Neural crest cell (in vitro differentiated cells): ENCODE measurements around the gene CERS6. TPM values are rescaled to one million over a fixed set of nuclear protein-coding genes. Genes with fewer than 3 reads are reported as not detected.

ENCODE experiments used
- DNase-seq: peaks from one replicate; pipeline ENCODE4 v3.0.0; 2021; ENCODE audit warnings: low read depth, mixed read lengths, low spot score
- H3K27ac Mint-ChIP-seq: one replicate; pipeline ENCODE4 v1.8.0; 2021; ENCODE audit warnings: mild to moderate bottlenecking, mixed read lengths; ENCODE audit not compliant: unreplicated experiment
- H3K27me3 Mint-ChIP-seq: 2 replicates; pipeline ENCODE4 v1.8.0; 2021; ENCODE audit warnings: low read depth, mild to moderate bottlenecking, mixed read lengths
- H3K36me3 Mint-ChIP-seq: 2 replicates; pipeline ENCODE4 v1.8.0; 2021; ENCODE audit warnings: low read depth, mild to moderate bottlenecking, mixed read lengths
- H3K4me1 Mint-ChIP-seq: 2 replicates; pipeline ENCODE4 v1.8.0; 2021; ENCODE audit warnings: mixed read lengths
- H3K4me3 Mint-ChIP-seq: one replicate; pipeline ENCODE4 v1.8.0; 2021; ENCODE audit warnings: mild to moderate bottlenecking, mixed read lengths
- H3K9me3 Mint-ChIP-seq: 2 replicates; pipeline ENCODE4 v1.8.0; 2021; ENCODE audit warnings: mixed read lengths
- total RNA-seq: library from RNA; stranded (reverse); gene quantifications from 2 replicates; pipeline ENCODE4 v1.2.1, GENCODE V29; 2021
- TF ChIP-seq, protein P1 (sequence below): fragments of 200-600 bp; sonication (generic); conservative IDR thresholded peaks from 2 replicates; pipeline ENCODE4 v1.5.0; 2021; ENCODE audit warnings: antibody characterized with exemption, mild to moderate bottlenecking

The CERS6 gene
- total RNA-seq, 1 donor from 2014 or later: 27.4 TPM

DNA sequence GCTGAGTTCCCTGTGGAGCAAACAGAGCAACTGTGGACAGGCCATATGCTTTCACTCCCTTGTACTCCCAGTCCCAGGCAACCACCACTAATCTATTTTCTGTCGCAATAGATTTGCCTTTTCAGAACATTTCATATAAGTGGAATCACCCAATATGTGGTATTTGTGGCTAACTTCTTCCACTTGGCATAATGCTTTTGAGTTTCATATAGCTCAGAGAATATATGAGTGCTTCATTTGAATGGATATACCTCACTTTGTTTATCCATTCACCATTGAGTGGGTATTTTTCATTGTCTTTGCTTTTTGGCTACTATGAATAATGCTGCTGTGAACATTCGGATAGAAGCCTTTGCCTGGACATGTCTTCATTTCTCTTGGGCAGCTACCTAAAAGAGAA, 151.9 kb downstream of the CERS6 start:
- Mint-ChIP-seq H3K27ac (no peak overlapping the region), H3K4me1 (peaks cover 5% of the 10 kb centered on the region), H3K36me3 (peaks cover 35% of the 10 kb centered on the region), H3K9me3 (peaks cover 12% of the 10 kb centered on the region), H3K4me3 (no peak overlapping the region), H3K27me3 (no peaks in the 10 kb centered on the region)
- TF ChIP-seq, protein P1, sequence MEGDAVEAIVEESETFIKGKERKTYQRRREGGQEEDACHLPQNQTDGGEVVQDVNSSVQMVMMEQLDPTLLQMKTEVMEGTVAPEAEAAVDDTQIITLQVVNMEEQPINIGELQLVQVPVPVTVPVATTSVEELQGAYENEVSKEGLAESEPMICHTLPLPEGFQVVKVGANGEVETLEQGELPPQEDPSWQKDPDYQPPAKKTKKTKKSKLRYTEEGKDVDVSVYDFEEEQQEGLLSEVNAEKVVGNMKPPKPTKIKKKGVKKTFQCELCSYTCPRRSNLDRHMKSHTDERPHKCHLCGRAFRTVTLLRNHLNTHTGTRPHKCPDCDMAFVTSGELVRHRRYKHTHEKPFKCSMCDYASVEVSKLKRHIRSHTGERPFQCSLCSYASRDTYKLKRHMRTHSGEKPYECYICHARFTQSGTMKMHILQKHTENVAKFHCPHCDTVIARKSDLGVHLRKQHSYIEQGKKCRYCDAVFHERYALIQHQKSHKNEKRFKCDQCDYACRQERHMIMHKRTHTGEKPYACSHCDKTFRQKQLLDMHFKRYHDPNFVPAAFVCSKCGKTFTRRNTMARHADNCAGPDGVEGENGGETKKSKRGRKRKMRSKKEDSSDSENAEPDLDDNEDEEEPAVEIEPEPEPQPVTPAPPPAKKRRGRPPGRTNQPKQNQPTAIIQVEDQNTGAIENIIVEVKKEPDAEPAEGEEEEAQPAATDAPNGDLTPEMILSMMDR: no peak
- no peak for DNase-seq

DNA sequence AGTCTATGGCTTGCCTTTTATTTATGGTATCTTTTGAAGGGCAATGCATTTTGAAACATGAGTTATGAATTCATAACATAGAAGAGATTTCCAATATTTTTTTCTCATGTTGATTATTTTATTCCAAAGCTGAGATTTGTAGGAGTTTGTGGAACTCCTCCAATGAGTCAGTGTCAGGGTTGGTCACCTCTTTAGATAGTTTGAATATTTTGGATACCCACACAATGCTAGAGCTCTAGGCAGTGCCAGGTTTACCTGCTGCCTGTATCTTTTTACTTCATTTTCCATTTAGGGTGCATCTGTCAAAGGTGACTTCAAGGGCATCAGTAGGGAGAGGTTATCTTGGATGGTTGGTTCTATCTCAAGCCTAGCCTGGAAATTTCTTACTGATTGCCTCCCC, 152.7 kb downstream of the CERS6 start:
- TF ChIP-seq, protein P1: no peak
- DNase-seq: no peak
- H3K4me1 Mint-ChIP-seq: peaks cover 5% of the 10 kb centered on the region
- H3K36me3 Mint-ChIP-seq: peaks cover 39% of the 10 kb centered on the region
- no peaks in the 10 kb centered on the region for H3K27me3 Mint-ChIP-seq
- peaks cover 12% of the 10 kb centered on the region for H3K9me3 Mint-ChIP-seq
- no peak overlapping the region for H3K4me3 Mint-ChIP-seq
- no peak overlapping the region for H3K27ac Mint-ChIP-seq

DNA sequence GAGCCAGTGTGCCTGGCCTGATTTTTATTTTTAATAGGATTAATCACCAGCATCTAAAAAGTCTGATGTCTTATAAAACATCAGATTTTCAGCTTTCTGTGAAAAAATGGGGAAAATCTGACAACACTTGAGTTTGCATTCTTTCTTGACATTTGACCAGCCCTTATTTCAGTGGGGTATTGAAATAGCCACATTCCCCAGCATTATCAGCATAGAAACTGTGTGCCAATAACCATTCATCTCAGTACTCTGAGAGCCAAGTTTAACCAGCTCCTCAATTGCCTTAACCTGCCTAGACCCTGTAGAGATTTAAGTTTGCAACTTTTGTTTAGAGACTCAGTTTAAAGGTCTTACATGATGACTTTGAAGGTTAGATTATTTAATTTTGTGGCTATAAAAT, 155.0 kb downstream of the CERS6 start:
- H3K27ac Mint-ChIP-seq: no peak overlapping the region

DNA sequence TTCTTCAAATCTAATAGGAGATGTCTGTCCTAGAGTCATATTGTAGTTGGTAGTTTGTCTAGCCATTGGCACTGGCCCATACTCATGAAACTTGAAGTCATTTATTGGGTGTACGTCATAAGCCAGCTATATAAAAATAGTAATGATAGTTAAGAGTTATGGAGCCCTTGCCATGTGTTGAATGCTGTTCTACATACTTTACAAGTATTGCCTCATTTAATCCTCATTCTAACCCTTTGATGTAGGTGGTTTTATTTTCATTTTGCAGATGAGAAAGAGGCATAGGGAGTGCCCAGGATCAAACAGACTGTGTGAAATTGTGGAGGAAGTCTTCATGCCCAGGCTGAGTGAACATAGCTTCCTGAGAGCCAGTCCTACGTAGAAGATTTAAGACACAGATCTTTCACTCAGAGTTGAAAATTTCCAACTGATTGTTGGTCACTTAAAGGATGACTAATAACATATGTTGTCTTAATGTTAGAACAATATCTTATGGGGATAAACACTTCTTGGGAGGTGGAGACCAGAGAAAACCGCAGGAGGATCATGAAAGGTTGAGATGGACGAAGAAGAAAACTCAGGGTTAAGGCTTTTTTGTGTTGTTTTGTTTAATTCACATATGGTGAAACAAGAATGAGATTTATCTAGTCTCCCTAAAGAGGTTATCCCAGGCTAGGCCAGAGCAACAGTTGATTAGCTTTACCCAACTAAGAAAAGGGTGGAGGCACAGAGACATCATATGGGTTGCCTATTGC, 156.0 kb downstream of the CERS6 start:
- no peaks in the 10 kb centered on the region for H3K27me3 Mint-ChIP-seq
- TF ChIP-seq, protein P1: no peak
- DNase-seq: no peak
- no peak overlapping the region for H3K27ac Mint-ChIP-seq
- peaks cover 8% of the 10 kb centered on the region for H3K4me1 Mint-ChIP-seq
- no peak overlapping the region for H3K4me3 Mint-ChIP-seq
- H3K36me3 Mint-ChIP-seq: peaks cover 35% of the 10 kb centered on the region
- peaks cover 3% of the 10 kb centered on the region for H3K9me3 Mint-ChIP-seq

More for the DNA sequence above, 155.0 kb downstream of the CERS6 start:
- no peak for DNase-seq
- H3K27me3 Mint-ChIP-seq: no peaks in the 10 kb centered on the region
- peaks cover 3% of the 10 kb centered on the region for H3K9me3 Mint-ChIP-seq
- TF ChIP-seq, protein P1: no peak
- no peak overlapping the region for H3K4me3 Mint-ChIP-seq
- H3K4me1 Mint-ChIP-seq: peaks cover 8% of the 10 kb centered on the region
- H3K36me3 Mint-ChIP-seq: peaks cover 43% of the 10 kb centered on the region

DNA sequence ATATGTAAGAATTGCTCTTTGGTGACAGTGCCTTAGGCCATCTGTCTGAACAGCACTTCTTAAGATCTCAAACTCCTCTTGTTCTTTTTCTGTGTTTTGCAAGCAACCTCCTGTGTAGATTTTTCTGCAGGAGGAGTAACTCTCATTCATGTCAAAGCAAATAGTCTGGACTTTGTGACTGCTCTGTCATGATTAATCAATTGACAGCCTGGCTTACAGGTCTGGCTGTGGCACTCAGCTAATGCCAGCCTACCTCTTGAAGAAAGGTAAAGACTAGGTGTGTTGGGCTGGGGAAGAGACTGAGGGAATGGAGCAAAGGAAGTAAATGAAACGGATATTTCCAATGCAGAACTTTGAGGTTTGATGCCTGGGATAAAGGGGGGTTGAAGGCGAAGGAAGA, 156.6 kb downstream of the CERS6 start:
- H3K27ac Mint-ChIP-seq: peak overlapping the region; percentile 70
- peaks cover 35% of the 10 kb centered on the region for H3K36me3 Mint-ChIP-seq
- TF ChIP-seq, protein P1: no peak
- H3K27me3 Mint-ChIP-seq: no peaks in the 10 kb centered on the region
- peaks cover 4% of the 10 kb centered on the region for H3K9me3 Mint-ChIP-seq
- no peak for DNase-seq
- peaks cover 8% of the 10 kb centered on the region for H3K4me1 Mint-ChIP-seq
- no peak overlapping the region for H3K4me3 Mint-ChIP-seq
